Epithelial cell of esophagus (primary cell): Measurements from ENCODE around the gene DUSP18.
A peak's percentile ranks its signal among the peaks of the same experiment; 100 is the strongest.
"Not testable (repeated sequence)": the region's sequence is repeated elsewhere in the genome, so short reads cannot be mapped to it uniquely, and the experiment has no call there.

ENCODE experiments used
- DNase-seq: peaks from one replicate; pipeline ENCODE4 v3.0.0; 2010; ENCODE audit warnings: low read depth
- H3K4me3 ChIP-seq: 2 replicates; pipeline ENCODE4 v1.5.1; 2011; ENCODE audit warnings: mild to moderate bottlenecking, low read length, control low read depth
- TF ChIP-seq, protein P1 (sequence below): IDR thresholded peaks from 2 replicates; pipeline ENCODE4 v1.5.1; 2011; ENCODE audit warnings: low read depth, mild to moderate bottlenecking, low read length, control low read depth, inconsistent platforms; ENCODE audit not compliant: insufficient read depth; ENCODE audit errors: missing control alignments

Gene DUSP18

DNA sequence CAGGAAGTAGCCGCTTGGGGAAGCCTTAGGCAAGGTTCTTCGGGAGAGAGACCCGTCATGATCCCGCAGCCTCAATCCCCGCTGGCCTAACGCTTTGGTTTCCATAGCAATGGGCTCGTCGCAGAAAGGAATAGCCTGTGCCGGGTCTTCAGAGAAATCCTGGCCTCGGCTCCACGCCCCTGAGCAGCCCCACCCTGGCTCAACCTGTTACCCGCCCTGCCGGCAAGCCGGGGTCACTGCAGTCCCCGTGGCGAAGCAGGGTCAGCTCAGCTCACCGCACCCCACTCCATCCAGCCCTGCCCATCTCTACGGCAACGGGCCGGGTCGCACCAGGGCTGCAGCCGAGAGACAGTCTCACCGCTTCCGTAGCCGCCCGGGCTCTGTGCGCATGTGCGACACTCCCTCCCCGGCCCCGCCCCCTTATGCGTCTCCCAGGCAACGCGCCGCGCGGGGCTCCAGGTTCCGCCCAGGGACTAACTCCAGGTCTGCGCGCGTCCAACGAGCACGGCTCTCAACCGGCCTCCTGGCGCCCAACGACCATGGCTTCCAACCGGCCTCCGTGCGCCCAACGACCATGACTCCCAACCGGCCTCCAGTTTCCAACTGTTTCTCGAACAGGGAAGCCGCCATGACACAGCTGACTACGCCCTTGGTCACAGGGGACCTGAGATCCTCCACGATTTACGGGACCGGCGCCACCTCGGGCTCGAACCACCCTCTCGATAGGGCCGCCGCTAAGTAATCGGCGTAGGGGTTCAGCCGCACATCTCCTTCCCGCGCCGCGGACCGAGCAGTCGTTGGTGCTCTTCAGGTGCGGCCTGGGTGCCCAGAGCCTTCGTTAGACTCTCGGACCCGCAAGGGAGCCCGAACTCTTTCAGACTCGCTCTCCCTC is at the start of gene DUSP18:
TSS of gene DUSP18 (minus strand) at position 382 of the 892 bp plus-strand sequence. CDS start 3,872 bp downstream, outside the sequence.
- TF ChIP-seq, protein P1, sequence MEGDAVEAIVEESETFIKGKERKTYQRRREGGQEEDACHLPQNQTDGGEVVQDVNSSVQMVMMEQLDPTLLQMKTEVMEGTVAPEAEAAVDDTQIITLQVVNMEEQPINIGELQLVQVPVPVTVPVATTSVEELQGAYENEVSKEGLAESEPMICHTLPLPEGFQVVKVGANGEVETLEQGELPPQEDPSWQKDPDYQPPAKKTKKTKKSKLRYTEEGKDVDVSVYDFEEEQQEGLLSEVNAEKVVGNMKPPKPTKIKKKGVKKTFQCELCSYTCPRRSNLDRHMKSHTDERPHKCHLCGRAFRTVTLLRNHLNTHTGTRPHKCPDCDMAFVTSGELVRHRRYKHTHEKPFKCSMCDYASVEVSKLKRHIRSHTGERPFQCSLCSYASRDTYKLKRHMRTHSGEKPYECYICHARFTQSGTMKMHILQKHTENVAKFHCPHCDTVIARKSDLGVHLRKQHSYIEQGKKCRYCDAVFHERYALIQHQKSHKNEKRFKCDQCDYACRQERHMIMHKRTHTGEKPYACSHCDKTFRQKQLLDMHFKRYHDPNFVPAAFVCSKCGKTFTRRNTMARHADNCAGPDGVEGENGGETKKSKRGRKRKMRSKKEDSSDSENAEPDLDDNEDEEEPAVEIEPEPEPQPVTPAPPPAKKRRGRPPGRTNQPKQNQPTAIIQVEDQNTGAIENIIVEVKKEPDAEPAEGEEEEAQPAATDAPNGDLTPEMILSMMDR = peak; percentile 22
- peak within 1 kb of the TSS; percentile 82 for H3K4me3 ChIP-seq
- peak; percentile 90 for DNase-seq

DNA sequence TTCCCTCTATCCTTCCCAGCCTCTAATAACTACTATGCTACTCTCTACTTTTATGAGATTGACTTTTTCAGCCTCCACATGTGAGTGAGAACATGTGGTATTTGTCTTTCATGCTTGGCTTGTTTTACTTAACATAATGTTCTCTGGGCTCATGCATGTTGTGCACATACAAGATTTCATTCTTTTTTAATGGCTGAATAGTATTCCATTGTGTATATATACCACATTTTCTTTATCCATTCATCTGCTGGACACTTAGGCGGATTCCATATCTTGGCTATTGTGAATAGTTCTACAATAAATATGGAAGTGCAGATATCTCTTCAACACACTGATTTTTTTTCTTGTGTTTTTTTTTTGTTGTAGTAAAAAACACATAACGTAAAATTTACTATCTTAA is 46.4 kb upstream of the DUSP18 start:
- TF ChIP-seq, protein P1 = no peak
- no peak for DNase-seq
- H3K4me3 ChIP-seq = no peak overlapping the region

DNA sequence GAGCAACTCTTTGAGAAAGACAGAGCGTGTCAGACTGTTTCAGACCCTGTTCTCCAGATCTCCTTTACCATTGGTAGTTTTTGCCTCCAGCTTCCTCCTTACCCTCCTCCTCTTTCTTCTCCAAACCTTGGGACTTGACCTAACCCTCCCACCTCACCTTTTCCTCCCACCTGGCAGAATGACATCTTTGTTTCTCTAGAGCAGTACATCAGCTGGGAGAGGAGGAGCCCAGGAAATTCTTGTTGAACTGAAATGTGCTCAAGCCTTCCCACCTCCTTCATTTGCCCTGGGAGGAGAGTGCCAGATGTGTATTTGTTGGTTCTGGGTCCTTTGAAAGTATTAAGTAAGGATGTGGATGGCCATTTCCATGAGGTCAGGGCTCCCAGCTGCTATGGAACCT is 44.4 kb upstream of the DUSP18 start:
- TF ChIP-seq, protein P1 = no peak
- H3K4me3 ChIP-seq = no peak overlapping the region

DNA sequence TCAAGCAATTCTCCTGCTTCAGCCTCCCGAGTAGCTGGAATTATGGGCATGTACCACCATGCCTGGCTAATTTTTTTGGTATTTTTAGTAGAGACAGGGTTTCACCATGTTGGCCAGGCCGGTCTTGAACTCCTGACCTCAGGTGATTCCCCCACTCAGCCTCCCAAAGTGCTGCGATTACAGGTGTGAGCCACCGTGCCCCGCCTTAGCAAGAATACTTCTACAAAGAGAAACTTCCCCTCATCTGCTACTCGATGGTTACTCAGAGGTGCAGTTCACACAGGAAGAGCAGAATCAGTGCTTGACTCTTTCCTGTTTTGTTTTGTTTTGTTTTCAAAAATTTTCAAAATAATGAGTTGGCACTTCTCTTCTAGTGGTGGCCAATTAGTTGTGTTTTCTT is 42.3 kb upstream of the DUSP18 start:
- not testable (repeated sequence) for H3K4me3 ChIP-seq, DNase-seq

More for the DNA sequence above, 44.4 kb upstream of the DUSP18 start:
- no peak for DNase-seq

DNA sequence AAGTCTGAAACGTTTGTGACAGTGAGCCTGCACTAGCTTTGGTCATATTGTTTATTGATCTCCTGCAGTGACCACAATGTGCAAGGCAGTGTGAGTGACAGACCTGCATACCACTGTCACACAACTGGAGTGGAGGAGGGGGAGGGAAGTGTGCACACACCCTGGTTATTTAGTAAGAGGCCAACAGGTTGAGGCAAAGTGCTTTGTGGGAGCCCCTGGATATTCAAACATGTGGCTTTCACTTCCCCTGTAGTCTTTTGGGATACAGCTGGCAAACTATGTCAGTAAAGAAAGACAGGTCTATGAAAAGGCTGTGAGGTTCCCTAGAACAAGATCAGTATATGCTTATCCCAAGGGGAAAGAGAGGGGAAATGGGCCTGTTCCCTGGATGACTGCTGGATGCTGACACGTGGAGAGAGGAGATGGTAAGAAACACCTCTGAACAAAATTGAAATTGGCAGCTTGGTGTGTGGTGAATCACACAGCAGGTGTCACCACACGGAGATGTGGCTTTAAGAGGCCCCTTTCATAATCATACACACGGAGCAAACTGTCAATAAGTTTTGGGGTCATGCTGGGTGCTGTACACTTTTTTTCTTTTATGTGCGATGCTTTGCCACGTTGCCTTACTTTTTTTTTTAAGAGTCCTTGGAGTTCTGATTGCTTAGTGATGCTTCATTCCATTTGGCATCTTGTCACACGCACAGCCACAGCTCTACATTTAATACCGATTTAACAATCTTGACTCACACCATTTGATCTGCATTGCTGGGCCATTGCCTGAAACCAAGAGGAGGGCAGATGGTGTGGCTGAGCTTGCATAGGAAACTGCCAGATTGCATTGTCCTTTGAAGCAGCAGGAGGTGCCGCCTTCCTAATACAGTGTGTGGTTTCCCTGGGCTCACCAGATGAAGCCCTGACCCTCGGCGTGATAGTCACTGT is 38.3 kb upstream of the DUSP18 start:
- DNase-seq = no peak
- TF ChIP-seq, protein P1 = no peak
- H3K4me3 ChIP-seq = no peak overlapping the region

DNA sequence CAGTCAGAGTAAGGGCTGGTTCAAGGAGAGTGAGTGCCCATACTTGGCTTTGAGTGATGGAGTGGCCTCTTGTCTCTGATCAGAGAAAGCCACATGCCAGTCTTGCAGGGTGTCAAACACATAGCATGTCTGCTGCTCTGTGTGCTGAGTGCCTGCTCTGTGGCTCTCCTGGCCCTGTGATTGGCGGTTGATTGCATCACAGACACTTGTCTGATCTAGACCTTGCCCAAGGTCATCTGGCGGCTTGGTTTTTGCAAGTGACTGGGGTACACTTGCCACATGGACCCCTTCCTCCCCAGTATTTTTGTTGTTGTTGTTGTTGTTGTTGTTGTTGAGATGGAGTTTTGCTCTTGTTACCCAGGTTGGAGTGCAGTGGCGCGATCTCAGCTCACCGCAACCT is 37.3 kb upstream of the DUSP18 start:
- no peak for DNase-seq
- TF ChIP-seq, protein P1 = no peak

DNA sequence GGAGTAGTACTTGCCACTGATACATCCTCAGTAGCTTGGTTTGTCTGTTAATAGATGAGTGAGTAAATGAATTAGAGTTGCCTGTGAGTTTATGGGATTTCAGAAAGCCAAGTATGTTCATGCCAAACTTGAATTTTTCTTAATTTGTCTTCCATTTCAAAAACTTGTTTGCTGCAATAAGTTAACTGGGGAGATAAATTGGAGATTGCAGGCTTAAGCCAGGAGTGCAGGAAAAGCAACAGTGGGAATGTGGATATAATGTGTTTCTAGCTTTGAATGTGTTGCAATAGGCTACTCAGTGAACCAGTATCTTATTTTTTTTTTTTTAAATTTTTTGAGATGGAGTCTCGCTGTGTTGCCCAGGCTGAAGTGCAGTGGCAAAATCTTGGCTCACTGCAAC is 35.2 kb upstream of the DUSP18 start:
- DNase-seq = no peak
- H3K4me3 ChIP-seq = no peak overlapping the region
- TF ChIP-seq, protein P1 = no peak

More for the DNA sequence above, 37.3 kb upstream of the DUSP18 start:
- H3K4me3 ChIP-seq = no peak overlapping the region
